HG02759 (cell line): ENCODE data around the gene CIZ1.
"Not testable (repeated sequence)": the region's sequence is repeated elsewhere in the genome, so short reads cannot be mapped to it uniquely, and the experiment has no call there.

ENCODE experiments used
- ATAC-seq: cut with Tn5 transposase; IDR thresholded peaks from one replicate; pipeline ENCODE4 v1.9.1; 2021; ENCODE audit warnings: mild to moderate bottlenecking, moderate library complexity; ENCODE audit not compliant: unreplicated experiment

The CIZ1 gene

DNA sequence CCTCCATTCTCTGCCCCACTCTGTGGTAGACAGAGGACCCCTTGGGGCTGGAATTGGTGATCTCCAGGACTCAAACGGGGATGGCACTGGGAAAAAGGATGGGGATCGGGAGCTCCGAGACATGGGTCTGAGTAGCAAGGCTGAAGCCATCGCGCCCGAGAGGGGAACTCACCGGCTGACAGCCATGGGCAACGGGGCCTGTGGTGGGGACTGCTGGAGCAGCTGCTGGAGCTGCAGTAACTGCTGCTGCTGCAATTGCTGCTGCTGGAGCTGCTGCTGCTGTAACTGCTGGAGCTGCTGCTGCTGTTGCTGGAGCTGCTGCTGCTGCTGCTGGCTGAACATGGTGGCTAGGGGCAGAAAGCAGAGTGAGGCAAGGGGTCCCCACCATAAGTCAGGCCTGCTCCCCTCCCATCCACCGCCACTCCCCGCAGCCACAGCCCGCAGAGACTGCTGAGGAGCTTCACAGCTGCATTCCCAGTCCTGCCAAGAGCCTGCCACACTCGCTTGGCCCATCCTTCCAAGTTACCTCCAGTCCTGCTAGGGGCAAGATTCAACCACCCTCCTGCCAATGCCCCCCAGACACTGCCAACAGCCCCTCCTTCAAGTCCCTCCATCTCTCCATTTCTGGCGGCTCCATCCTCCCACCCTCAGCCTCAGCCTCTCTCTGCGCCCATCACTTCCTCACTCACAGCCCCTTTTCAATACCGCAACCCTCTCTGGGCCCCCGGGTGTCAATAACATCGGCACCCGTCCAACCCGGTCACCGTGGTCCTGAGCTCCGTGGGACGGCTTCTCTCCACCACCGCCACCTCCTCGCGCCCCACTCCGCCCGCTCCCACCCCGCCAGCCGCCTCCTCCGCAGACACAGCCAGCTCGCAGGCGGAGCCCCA lies 611 bp downstream of the CIZ1 start:
- ATAC-seq: no peak

DNA sequence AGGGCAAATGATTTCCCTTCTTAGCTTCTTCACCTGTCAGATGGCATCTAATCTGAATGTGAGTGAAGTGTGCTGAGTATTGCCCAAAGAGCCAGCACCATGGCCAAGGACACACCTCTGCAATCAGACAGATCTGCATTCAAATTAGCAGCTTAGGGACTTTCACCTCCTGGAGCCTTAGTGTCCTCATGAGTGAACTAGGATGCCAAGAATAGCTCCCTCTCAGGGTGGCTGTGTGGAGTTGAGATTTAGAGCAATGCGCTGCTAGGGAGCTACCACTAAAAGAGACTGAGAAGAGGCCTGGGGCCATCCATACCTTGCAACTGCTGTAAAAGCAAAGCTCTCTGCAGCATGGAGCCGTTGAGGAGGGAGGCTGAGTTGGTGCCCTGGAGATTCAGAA lies 1.4 kb downstream of the CIZ1 start:
- no peak for ATAC-seq

DNA sequence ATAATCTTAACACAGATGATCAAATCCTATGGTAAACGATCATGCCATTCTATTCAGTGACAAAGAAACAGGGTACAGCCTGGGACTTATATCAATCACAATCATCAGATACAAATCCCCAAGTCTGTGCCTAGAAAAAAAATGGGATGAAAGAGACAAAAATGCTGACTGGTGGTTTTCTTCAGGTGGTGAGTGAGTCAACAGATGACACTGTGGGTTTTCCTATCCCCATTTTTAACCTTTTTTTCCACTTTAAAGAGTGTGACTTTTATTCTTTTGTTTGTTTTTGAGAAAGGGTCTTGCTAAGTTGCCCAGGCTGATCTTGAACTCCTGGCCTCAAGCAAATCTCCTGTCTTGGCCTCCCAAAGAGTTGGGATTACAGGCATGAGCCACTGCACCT lies 3.2 kb downstream of the CIZ1 start:
- no peak for ATAC-seq

DNA sequence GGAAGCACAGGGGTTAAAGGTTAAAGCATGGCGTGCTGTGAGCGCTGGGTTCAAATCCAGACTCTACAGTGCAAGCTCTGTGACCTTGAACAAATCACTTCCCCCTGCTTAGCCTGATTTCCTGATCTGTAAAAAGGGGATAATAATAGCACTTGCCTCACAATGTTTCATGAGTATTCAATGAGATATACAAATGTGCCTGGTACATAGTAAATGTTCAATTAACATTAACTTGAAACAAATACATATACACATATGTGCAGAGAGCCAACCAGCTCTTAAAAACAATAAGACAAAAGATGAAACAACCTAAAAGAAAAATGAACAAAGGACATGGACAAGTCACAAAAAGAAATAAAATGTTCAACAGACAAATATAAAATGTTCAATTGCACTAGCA lies 4.0 kb downstream of the CIZ1 start:
- no peak for ATAC-seq

DNA sequence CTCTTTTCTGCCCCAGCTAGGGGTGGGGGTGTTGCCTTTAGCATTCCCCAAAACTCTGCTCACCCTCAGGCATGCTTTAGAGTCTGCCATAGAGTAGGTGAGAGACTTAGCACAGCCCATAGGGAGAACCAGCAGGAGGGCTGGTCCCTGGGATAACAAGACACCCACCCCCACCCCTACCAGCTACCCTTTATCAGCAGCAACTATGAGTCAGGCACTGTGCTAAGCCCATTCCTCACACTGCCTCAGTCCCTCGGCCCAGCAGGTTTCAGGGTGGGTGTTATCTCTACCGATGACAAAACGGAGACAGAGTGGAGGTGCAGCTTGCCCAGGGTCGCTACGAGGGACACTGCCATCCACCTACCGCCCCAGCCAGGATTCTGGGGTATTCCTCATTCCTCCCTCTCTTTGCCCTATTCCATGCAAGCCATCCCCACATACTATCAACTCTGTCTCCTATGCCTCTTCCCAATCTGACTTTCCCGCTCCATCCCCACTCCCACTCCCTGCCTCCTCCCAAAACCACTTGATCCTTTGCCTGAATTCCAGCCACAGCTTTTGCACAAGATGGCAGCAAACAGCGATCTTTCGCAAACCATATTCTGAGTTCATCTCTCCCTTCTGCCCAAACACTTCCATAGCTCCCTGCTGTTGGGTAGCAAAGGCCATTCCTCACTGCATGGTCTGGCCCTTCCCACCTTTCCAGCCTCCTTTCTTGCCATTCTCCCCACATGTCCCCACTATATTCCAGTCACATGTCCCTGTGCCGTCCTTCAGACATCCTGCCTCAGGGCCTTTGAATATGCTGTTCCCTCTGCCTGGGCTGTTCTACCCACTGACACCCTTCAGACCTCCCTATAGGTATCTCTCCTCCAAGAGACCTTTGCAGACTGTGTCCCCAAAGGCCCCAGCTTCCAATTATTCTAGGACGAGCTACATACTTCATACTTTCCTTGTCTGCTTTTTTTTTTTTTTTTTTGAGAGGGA lies 5.1 kb downstream of the CIZ1 start:
- no peak for ATAC-seq

DNA sequence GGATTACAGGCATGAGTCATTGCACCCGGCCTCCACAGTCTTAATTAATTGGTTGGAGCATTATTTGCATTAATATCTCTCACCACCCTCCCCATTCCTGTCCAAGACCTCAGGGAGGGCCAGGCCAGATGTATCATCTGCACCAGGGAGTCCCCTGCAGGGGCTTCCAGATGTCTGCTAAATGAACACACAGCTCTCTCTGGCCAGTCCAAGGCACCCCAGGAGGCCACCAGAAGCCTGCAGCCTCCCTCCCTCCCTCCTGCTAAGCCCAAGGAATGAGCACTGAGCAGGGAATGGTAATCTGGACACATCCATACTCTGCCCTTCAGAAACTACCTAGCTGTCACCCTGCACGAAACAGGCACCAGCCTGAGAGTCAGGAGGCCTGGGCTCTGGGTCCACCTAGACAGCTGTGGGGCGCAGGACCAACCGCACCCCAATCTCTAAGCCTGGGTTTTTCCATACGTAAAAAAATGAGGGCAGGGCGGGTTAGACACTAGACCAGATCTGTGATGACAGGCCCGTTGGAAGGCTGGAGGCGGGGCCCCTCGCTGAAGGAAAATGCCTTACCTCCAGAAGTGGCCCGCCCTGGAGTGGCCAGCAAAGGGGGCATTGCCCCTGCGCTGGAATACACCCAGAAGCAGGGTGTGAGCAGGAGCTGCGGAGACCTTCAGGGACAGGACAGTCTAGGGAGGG lies 8.3 kb downstream of the CIZ1 start:
- ATAC-seq: no peak

DNA sequence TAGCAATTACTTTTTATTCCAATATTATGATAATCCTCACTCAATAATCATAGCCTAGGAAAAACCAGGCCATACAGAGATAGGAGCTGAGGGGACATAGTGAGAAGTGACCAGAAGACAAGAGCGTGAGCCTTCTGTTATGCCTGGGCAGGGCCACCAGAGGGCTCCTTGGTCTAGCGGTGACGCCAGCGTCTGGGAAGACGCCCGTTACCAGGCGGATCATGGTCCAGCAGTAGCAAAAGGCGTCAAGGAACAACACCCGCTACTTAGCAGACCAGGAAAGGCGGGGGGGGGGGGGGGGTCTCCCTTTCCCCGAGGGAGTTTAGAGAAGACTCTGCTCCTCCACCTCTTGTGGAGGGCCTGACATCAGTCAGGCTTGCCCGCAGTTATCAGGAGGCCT lies 9.9 kb downstream of the CIZ1 start:
- ATAC-seq: not testable (repeated sequence)

DNA sequence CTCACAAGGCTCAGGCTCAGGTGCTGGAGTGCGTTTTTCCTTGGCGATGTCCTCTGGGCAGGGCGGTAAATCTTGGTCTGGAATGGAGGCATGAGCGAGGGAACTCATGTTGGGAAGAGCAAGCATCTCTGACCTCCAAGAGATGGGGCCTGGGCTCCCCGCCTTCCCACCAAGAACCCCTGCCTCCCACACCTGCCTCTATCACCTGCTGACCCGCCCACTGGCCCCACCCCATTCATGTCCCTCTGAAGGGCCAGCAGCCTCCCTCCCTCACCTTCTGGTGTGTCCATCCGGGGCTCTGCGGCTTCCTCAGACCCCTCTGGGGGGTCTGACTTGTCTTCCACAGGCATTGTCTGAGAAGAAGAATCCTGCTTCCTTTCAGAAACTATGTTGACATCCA lies 10.9 kb downstream of the CIZ1 start:
- no peak for ATAC-seq

DNA sequence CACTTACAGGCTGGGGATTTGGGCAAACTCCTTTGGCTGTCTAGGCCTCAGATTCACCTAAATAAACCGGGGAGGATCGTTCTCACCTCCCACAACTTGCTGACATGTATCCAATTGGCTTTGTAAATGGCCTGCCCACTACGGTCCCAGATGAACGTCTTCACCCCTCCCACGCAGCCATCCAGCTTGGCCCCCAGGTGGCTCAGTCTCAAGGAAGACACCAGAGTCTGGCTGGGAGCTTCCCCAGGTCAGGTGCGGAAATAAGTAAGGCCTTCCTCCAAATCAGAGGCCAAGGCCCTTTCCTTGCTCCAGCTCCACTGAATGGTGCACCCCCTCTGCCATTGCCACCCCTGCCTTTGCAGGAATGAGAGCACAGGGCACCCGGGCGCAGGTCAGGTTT lies 11.4 kb downstream of the CIZ1 start:
- ATAC-seq: no peak

DNA sequence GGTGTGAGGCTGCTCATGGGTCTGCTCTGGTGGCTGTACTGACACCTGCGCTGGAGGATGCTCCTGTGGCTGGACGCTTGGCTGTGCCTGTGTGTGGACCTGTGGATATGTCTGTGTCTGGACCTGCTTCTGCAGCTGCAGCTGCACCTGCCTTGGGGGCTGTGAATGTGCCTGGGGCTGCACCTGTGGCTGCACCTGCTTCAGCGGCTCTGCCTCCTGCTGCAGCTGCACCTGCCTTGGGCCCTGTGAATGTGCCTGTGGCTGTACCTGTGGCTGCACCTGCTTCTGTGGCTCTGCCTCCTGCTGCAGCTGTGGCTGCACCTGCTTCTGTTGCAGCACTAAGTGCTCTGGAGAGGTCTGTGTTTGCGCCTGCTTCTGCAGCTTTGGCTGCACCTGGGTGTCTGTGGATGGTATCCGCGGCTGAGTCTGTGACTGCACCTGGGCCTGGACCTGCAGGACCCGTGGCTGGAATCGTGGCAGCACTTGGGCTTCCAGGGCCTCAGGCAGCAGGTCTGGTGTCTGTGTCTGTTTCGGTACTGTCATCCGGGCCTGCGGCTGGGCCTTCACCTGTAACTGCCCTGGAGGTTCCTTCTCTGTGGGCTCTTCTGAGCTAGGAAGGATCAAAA lies 12.5 kb downstream of the CIZ1 start:
- ATAC-seq: no peak

DNA sequence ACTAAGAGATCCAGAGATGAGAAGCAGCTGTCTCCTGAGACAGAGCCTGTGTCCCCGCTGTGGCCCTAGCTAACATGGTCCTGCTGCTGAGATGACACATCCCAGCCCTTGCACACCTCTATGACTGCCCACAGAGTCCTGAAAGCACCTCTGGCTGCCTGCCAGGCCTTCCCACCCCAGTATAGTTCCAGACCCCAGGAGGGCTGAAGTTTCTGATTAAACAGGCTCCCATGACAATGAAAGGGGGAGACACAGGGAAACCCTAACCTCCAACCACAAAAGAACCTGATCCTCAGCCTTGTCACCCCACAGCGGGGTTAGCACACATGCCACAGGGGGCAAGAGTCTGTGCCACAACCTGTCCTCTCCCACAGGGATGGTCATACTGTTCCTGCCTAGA lies 15.6 kb downstream of the CIZ1 start:
- ATAC-seq: no peak

DNA sequence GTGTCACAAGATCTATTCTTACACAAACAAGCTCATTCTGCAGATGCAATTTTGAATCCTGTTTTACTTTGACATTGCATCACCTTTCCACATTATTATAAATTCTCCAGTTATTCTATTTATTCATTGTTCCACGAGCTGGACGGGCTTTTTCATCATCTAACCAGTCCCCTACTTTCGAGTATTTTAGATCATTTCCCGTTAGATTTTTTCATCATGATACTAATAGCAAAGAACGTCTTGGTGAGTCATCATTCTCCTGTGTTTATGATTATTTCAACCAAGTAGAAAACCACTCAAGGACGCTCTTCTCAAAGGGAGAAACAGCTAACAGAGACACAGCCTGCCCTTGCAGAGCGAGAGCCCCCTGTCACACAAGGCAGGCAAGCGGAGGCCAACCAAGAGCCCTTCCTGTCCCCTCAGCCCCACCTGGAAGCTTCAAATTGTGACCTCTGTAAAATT lies 16.2 kb downstream of the CIZ1 start:
- ATAC-seq: no peak

DNA sequence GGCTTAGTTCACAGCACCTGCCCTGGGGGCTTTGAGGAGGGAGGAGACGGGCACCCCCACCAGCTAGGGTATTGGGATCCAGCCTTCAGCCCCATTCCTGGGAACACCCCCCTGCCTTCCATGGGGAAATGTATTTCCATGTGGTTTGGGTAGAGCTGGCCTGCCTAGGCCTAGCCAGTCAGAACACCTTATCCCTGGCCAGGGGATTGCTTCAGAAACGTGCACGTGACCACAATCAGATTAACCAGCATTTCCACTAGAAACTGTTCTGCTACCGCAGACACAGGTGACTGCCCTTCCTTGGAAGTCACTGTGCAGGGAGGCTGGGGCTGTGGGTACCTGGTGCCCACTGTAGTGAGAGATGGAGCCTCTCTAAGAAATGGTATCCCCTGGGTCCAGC lies 17.3 kb downstream of the CIZ1 start:
- no peak for ATAC-seq

DNA sequence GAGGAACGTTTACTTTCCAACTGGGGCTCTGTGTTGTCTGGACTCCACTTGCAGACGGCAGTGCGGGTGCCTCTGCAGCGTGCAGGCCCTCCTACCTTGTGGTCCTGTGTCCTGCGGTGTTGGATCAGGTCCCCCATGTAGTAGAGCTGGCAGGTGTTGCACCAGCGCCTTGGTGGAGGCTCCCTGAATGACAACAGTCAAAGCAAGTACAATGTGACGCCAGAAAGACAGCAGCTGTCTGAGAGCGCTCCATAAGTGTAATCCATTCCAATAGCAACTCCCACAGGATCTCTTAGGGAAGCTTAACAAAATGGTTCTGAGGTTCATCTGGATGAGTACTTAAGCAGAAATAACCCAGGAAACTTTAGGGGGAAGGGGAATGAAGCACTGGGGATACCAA lies 21.4 kb downstream of the CIZ1 start:
- ATAC-seq: no peak

DNA sequence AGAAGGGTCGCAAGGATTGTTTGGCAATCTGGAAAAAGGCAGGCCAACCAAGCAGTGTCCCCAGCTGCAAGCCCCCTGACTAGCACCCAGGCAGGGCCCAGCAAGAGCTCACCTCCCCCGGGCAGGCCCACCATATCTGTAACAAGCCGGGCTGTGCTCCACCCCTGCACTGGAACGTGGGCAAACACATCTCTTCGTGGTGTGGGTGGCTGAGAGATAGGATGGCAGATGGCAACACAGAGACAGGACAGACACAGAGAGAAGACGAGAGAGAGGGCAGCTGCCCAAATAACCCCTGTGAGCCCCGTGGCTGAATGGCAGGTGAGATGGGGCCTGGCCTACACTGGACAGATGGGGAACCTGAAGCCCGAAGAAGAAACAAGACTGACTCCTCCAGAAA lies 21.9 kb downstream of the CIZ1 start:
- no peak for ATAC-seq

DNA sequence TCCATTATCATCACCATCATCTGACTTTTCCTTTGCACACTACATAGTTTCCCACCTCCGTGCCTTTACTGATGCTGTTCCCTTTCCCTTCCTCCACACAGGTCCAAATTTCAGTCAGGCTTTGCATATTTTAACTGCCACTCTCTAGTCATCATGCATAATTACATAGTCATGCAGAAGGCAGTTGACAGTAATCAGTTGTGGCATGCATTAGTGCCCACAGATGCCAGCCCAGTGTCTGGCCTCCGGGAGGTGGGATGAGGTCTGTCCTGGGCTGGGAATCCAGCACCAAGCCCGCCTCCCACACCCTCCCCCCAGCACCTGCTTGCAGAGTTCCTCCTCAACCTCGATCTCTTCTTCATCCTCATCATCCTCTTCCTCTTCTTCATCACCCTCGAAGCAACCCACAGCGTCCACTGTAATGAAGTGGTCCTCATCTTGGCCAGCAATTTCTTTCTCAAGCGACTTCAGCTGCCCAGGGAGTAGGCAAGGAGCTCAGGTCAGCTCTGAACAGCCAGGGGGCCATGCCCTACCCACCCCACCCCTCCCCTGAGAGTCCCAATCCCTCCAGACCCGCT lies 22.6 kb downstream of the CIZ1 start:
- ATAC-seq: no peak

DNA sequence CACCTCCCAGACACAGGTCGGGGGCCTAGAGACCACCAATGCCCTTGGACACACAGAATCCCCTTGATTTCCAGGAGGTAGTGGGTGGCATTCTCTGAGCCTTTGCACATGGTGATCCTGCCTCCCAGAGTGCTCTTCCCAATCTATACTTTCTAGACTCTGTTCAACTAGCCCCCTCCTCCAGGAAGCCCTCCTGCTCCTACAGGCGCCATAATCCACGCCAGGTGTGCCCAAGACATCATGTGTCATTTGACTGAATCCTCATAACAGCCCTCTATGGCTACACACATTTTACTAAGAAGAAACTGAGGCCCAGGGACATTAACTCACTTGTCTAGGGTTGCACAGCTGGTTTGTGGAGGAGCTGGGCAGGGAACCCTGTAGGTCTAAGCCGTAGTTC lies 24.2 kb downstream of the CIZ1 start:
- no peak for ATAC-seq

DNA sequence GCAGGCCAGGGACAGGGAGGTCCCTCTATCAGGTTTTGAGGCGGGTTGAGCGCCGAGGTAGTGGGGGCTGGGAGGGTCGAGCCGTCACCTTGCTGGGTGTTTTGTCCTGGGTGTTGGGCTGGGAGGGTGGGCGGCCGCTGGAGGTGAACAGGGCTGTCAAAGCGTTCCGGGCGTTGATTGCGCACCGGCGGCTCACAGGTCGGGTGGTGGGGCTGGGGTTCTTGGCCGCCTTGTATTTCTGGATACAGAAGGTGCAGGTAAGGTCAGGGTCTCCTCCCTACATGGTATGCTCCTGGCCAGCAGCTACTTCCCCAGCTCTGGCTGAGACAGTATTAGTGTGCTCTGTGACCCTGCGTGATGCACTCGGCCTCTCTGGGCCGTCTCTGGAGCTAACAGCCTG lies 25.2 kb downstream of the CIZ1 start:
- ATAC-seq: no peak

DNA sequence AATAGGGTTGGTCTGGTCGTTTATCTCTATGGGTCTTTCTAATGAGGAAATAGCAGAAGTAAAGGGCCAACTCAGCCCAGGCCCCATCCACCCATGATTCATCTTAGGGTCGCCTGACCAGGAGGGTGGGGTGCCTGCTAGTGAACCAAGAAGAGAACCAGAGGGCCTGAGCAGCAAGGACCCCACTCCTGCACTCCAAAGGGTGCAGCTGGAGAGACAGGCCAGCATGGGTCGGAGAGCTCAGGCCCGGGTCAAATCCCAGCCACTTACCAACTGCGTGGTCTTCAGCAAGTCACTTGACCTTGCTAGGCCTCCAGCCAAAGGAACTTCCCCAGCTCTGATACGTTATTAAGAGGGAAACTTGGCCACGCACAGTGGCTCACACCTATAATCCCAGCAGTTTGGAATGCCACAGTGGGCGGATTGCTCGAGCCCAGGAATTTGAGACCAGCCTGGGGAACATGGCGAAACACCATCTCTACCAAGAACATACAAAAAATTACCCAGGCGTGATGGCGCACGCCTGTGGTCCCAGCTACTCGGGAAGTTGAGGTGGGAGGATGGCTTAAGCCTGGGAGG lies 27.0 kb downstream of the CIZ1 start:
- no peak for ATAC-seq
